ENCODE measurements around the gene BRPF3.

DNA sequence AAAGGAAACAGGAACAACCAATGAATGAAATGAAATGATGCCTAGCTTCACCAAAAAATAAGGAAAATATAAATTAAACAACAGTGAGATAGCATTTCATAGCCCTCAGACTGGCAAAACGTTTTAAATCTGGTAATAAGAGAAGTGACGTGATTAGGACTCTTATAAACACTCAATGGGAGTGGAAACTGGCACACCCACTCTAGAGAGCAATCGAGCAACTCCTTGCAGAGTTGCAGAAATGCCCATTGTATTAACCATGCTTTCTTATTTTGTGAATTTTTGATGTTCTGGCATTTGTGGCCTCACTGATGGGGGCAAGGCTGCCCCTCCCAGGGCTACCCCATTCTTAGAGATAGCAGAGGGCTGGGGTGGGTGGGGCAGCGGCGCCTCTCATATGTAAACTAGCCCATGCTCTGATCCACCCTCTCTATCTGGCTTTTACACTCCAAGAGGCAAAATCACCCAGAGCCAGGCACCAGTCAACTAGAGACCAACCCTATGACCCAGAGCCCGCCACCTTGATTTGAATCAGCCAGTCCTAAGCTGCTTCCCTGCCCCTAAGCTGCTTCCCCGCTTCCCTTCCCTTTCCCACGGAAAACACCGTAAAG lies 67.0 kb downstream of the BRPF3 start:
- TF ChIP-seq, protein P1, sequence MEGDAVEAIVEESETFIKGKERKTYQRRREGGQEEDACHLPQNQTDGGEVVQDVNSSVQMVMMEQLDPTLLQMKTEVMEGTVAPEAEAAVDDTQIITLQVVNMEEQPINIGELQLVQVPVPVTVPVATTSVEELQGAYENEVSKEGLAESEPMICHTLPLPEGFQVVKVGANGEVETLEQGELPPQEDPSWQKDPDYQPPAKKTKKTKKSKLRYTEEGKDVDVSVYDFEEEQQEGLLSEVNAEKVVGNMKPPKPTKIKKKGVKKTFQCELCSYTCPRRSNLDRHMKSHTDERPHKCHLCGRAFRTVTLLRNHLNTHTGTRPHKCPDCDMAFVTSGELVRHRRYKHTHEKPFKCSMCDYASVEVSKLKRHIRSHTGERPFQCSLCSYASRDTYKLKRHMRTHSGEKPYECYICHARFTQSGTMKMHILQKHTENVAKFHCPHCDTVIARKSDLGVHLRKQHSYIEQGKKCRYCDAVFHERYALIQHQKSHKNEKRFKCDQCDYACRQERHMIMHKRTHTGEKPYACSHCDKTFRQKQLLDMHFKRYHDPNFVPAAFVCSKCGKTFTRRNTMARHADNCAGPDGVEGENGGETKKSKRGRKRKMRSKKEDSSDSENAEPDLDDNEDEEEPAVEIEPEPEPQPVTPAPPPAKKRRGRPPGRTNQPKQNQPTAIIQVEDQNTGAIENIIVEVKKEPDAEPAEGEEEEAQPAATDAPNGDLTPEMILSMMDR (IDR thresholded peaks at IDR 0.05; ENCODE audit: low read depth, low read length, missing input control) = no peak
- no peak for TF ChIP-seq FOXA2 (IDR thresholded peaks at IDR 0.05)
- no peak for TF ChIP-seq RAD21 (IDR thresholded peaks at IDR 0.05)
- TF ChIP-seq, protein P2, sequence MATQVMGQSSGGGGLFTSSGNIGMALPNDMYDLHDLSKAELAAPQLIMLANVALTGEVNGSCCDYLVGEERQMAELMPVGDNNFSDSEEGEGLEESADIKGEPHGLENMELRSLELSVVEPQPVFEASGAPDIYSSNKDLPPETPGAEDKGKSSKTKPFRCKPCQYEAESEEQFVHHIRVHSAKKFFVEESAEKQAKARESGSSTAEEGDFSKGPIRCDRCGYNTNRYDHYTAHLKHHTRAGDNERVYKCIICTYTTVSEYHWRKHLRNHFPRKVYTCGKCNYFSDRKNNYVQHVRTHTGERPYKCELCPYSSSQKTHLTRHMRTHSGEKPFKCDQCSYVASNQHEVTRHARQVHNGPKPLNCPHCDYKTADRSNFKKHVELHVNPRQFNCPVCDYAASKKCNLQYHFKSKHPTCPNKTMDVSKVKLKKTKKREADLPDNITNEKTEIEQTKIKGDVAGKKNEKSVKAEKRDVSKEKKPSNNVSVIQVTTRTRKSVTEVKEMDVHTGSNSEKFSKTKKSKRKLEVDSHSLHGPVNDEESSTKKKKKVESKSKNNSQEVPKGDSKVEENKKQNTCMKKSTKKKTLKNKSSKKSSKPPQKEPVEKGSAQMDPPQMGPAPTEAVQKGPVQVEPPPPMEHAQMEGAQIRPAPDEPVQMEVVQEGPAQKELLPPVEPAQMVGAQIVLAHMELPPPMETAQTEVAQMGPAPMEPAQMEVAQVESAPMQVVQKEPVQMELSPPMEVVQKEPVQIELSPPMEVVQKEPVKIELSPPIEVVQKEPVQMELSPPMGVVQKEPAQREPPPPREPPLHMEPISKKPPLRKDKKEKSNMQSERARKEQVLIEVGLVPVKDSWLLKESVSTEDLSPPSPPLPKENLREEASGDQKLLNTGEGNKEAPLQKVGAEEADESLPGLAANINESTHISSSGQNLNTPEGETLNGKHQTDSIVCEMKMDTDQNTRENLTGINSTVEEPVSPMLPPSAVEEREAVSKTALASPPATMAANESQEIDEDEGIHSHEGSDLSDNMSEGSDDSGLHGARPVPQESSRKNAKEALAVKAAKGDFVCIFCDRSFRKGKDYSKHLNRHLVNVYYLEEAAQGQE (IDR thresholded peaks at IDR 0.05) = no peak
- no peak for TF ChIP-seq NR2F2 (IDR thresholded peaks at IDR 0.05)
- TF ChIP-seq, protein P3, sequence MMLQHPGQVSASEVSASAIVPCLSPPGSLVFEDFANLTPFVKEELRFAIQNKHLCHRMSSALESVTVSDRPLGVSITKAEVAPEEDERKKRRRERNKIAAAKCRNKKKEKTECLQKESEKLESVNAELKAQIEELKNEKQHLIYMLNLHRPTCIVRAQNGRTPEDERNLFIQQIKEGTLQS (IDR thresholded peaks at IDR 0.05) = no peak
- TF ChIP-seq FOXA1 (IDR thresholded peaks at IDR 0.05) = no peak
- TF ChIP-seq YY1 (IDR thresholded peaks at IDR 0.05) = no peak
- no peak for TF ChIP-seq TAF1 (conservative IDR thresholded peaks at IDR 0.05)
- no peak for TF ChIP-seq EGR1 (IDR thresholded peaks at IDR 0.05; ENCODE audit: low read depth in 2 of 2)
